ENCODE data around the gene LARGE1. TPM values are rescaled to one million over a fixed set of nuclear protein-coding genes. Genes with fewer than 3 reads are reported as not detected.

Gene LARGE1
- polyA plus RNA-seq, 3 donors: 0.05 to 0.13 TPM; not detected in 1

DNA sequence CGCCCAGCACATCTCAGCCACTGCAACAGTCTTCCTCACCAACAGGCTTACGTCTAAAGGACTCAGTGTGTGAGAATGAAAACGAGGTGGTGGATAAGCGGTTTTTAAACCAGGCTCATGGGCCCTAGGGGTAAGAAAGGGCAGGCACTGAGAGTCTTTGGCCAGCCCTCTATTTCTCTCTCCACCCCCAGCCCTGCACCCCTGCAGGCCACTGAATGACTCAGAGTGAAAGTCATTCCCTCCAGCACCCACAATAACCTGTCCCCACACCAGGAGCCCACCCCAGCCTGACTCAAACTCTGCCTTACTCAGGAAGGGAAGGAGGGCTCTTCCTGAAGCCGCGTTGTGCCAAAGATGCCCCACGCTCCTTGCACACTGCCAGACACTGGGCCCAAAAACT lies 72.0 kb downstream of the LARGE1 start:
- no peaks in the 10 kb centered on the region for H4K20me1 ChIP-seq (ENCODE audit: insufficient read depth, low read length)
- peaks cover 14 to 41% (median 24%) of the 10 kb centered on the region in 7 donors for H3K9me3 Mint-ChIP-seq

DNA sequence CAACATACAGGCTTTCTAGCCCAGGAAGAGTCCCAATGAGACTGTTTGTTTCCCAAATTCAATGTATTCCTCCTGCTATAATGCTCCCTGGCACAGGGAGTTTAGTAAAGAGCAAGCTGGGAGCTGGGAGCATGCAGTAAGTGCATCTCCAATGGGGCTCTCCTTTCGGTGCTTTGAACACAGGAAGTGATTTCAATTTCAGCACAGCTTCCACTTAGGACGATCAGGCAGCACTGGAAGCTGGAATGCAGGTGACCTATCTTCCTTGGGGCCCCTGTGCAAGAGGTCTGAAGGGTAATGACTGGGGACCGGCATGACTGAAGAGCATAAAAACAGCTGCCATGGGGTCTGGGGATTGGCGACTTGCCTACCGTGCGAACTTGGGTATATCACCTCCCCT lies 76.0 kb downstream of the LARGE1 start:
- Mint-ChIP-seq H3K27ac (no peak overlapping the region), H3K27me3 (ENCODE audit: low read depth in 3 of 3) (peaks cover 0 to 3% (median 0%) of the 10 kb centered on the region in 3 donors), H3K36me3 (no peaks in the 10 kb centered on the region), H3K4me1 (no peaks in the 10 kb centered on the region), H3K4me3 (no peak overlapping the region), H3K9me3 (peaks cover 18 to 51% (median 23%) of the 10 kb centered on the region in 7 donors)
- no peak for DNase-seq
- no peak overlapping the region for H3K9ac ChIP-seq (ENCODE audit: insufficient read depth, low read length, poor library complexity, severe bottlenecking)
- H3K79me2 ChIP-seq (ENCODE audit: insufficient read depth, low read length): no peaks in the 10 kb centered on the region
- no peak overlapping the region for H3K4me2 ChIP-seq (replicated peaks; ENCODE audit: extremely low read depth, low read length, poor library complexity, severe bottlenecking)
- H3K27ac ChIP-seq (ENCODE audit: low read depth in 1 of 2, low read length in 2 of 2): no peak overlapping the region
- TF ChIP-seq, protein P1, sequence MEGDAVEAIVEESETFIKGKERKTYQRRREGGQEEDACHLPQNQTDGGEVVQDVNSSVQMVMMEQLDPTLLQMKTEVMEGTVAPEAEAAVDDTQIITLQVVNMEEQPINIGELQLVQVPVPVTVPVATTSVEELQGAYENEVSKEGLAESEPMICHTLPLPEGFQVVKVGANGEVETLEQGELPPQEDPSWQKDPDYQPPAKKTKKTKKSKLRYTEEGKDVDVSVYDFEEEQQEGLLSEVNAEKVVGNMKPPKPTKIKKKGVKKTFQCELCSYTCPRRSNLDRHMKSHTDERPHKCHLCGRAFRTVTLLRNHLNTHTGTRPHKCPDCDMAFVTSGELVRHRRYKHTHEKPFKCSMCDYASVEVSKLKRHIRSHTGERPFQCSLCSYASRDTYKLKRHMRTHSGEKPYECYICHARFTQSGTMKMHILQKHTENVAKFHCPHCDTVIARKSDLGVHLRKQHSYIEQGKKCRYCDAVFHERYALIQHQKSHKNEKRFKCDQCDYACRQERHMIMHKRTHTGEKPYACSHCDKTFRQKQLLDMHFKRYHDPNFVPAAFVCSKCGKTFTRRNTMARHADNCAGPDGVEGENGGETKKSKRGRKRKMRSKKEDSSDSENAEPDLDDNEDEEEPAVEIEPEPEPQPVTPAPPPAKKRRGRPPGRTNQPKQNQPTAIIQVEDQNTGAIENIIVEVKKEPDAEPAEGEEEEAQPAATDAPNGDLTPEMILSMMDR (IDR thresholded peaks at IDR 0.05): no peak
- H3K4me3 ChIP-seq (replicated peaks in 1 of 3; ENCODE audit: low read depth in 2 of 3, low read length in 3 of 3): no peak overlapping the region
- intact Hi-C loops (cut with micrococcal nuclease): no loop called here
- no peak overlapping the region for H2AFZ ChIP-seq (ENCODE audit: insufficient read depth, low read depth, low read length, poor library complexity, severe bottlenecking)
- peaks cover 21 to 35% of the 10 kb centered on the region in 2 donors for H3K9me3 ChIP-seq (replicated peaks in 1 of 2; ENCODE audit: control insufficient read depth in 1 of 2, insufficient read depth in 1 of 2, low read length in 2 of 2)
- H3K4me1 ChIP-seq (ENCODE audit: control insufficient read depth in 1 of 2, insufficient read depth in 2 of 2, low read length in 2 of 2): no peaks in the 10 kb centered on the region
- H3K36me3 ChIP-seq (replicated peaks in 1 of 2; ENCODE audit: control insufficient read depth in 1 of 2, insufficient read depth in 2 of 2, low read length in 2 of 2): no peaks in the 10 kb centered on the region
- H3K27me3 ChIP-seq (ENCODE audit: control insufficient read depth in 2 of 2, insufficient read depth in 2 of 2, low read length in 2 of 2): no peaks in the 10 kb centered on the region
- 27% methylated on average over 2 of the region's 6 CpGs for WGBS (ENCODE audit: insufficient coverage)
- no peaks in the 10 kb centered on the region for H4K20me1 ChIP-seq (ENCODE audit: insufficient read depth, low read length)

More for the DNA sequence above, 72.0 kb downstream of the LARGE1 start:
- H3K79me2 ChIP-seq (ENCODE audit: insufficient read depth, low read length): no peaks in the 10 kb centered on the region
- Mint-ChIP-seq H3K4me3 (no peak overlapping the region), H3K4me1 (peaks cover 3% of the 10 kb centered on the region), H3K36me3 (no peaks in the 10 kb centered on the region), H3K27me3 (ENCODE audit: low read depth in 3 of 3) (peaks cover 0 to 5% (median 1%) of the 10 kb centered on the region in 3 donors), H3K27ac (no peak overlapping the region)
- H3K9ac ChIP-seq (ENCODE audit: insufficient read depth, low read length, poor library complexity, severe bottlenecking): no peak overlapping the region
- DNase-seq: no peak
- no peaks in the 10 kb centered on the region for H3K4me1 ChIP-seq (ENCODE audit: control insufficient read depth in 1 of 2, insufficient read depth in 2 of 2, low read length in 2 of 2)
- intact Hi-C loops (cut with micrococcal nuclease): no loop called here
- no peaks in the 10 kb centered on the region for H3K36me3 ChIP-seq (replicated peaks in 1 of 2; ENCODE audit: control insufficient read depth in 1 of 2, insufficient read depth in 2 of 2, low read length in 2 of 2)
- TF ChIP-seq, protein P1 (IDR thresholded peaks at IDR 0.05): no peak
- H3K27ac ChIP-seq (ENCODE audit: low read depth in 1 of 2, low read length in 2 of 2): no peak overlapping the region
- no peak overlapping the region for H3K4me3 ChIP-seq (replicated peaks in 1 of 3; ENCODE audit: low read depth in 2 of 3, low read length in 3 of 3)
- H2AFZ ChIP-seq (ENCODE audit: insufficient read depth, low read depth, low read length, poor library complexity, severe bottlenecking): no peak overlapping the region
- no peak overlapping the region for H3K4me2 ChIP-seq (replicated peaks; ENCODE audit: extremely low read depth, low read length, poor library complexity, severe bottlenecking)
- no peaks in the 10 kb centered on the region for H3K27me3 ChIP-seq (ENCODE audit: control insufficient read depth in 2 of 2, insufficient read depth in 2 of 2, low read length in 2 of 2)
- WGBS (ENCODE audit: insufficient coverage): no CpG with 5 or more reads among the region's 7 CpGs
- H3K9me3 ChIP-seq (replicated peaks in 1 of 2; ENCODE audit: control insufficient read depth in 1 of 2, insufficient read depth in 1 of 2, low read length in 2 of 2): peaks cover 16 to 22% of the 10 kb centered on the region in 2 donors
